ENCODE data around the gene KPNA3. TPM values are rescaled to one million over a fixed set of nuclear protein-coding genes. Genes with fewer than 3 reads are reported as not detected.
"Not testable (repeated sequence)": the region's sequence is repeated elsewhere in the genome, so short reads cannot be mapped to it uniquely, and the experiment has no call there.

Gene KPNA3
- total RNA-seq, 1 donor from 2014 or later = 60.0 TPM

GRCh38 chr13:49828453-49828852, 36.0 kb upstream of the KPNA3 start:
- no peaks in the 10 kb centered on the region for H3K4me1 ChIP-seq
- H3K27ac ChIP-seq (replicated peaks) = no peak overlapping the region
- intact Hi-C loops (cut with micrococcal nuclease) = no loop called here
- H3K9me3 ChIP-seq (replicated peaks) = peaks cover 12% of the 10 kb centered on the region
- no peak overlapping the region for H3K4me3 ChIP-seq
- no peak for DNase-seq
- no peaks in the 10 kb centered on the region for H3K27me3 ChIP-seq (ENCODE audit: low read depth)
- TF ChIP-seq CTCF (IDR thresholded peaks at IDR 0.05; ENCODE audit: borderline replicate concordance) = no peak
- H3K36me3 ChIP-seq = no peaks in the 10 kb centered on the region

GRCh38 chr13:49827891-49828290, 35.4 kb upstream of the KPNA3 start:
- no peak overlapping the region for H3K27ac ChIP-seq (replicated peaks)
- no peaks in the 10 kb centered on the region for H3K27me3 ChIP-seq (ENCODE audit: low read depth)
- no peak for DNase-seq
- intact Hi-C loops (cut with micrococcal nuclease) = no loop called here
- H3K9me3 ChIP-seq (replicated peaks) = peaks cover 12% of the 10 kb centered on the region
- no peaks in the 10 kb centered on the region for H3K4me1 ChIP-seq
- no peak for TF ChIP-seq CTCF (IDR thresholded peaks at IDR 0.05; ENCODE audit: borderline replicate concordance)
- H3K36me3 ChIP-seq = no peaks in the 10 kb centered on the region
- H3K4me3 ChIP-seq = no peak overlapping the region

GRCh38 chr13:49827336-49827735, 34.9 kb upstream of the KPNA3 start:
- intact Hi-C loops (cut with micrococcal nuclease) = no loop called here

GRCh38 chr13:49821216-49822009, 28.9 kb upstream of the KPNA3 start:
- no peak overlapping the region for H3K4me3 ChIP-seq
- H3K27ac ChIP-seq (replicated peaks) = no peak overlapping the region
- intact Hi-C loops (cut with micrococcal nuclease) = no loop called here
- H3K36me3 ChIP-seq = no peaks in the 10 kb centered on the region
- no peaks in the 10 kb centered on the region for H3K27me3 ChIP-seq (ENCODE audit: low read depth)
- DNase-seq = no peak
- no peaks in the 10 kb centered on the region for H3K9me3 ChIP-seq (replicated peaks)
- no peaks in the 10 kb centered on the region for H3K4me1 ChIP-seq
- TF ChIP-seq CTCF (IDR thresholded peaks at IDR 0.05; ENCODE audit: borderline replicate concordance) = no peak

More at GRCh38 chr13:49827336-49827735, 34.9 kb upstream of the KPNA3 start:
- no peaks in the 10 kb centered on the region for H3K4me1 ChIP-seq
- TF ChIP-seq CTCF (IDR thresholded peaks at IDR 0.05; ENCODE audit: borderline replicate concordance) = no peak
- no peaks in the 10 kb centered on the region for H3K36me3 ChIP-seq
- no peak overlapping the region for H3K27ac ChIP-seq (replicated peaks)
- H3K4me3 ChIP-seq = no peak overlapping the region
- H3K27me3 ChIP-seq (ENCODE audit: low read depth) = no peaks in the 10 kb centered on the region
- peaks cover 12% of the 10 kb centered on the region for H3K9me3 ChIP-seq (replicated peaks)
- no peak for DNase-seq

GRCh38 chr13:49820591-49821215, 28.2 kb upstream of the KPNA3 start:
- no peaks in the 10 kb centered on the region for H3K4me1 ChIP-seq
- intact Hi-C loops (cut with micrococcal nuclease) = no loop called here
- H3K4me3 ChIP-seq = no peak overlapping the region
- no peaks in the 10 kb centered on the region for H3K27me3 ChIP-seq (ENCODE audit: low read depth)
- no peak overlapping the region for H3K27ac ChIP-seq (replicated peaks)
- H3K9me3 ChIP-seq (replicated peaks) = no peaks in the 10 kb centered on the region
- DNase-seq = no peak
- H3K36me3 ChIP-seq = no peaks in the 10 kb centered on the region
- no peak for TF ChIP-seq CTCF (IDR thresholded peaks at IDR 0.05; ENCODE audit: borderline replicate concordance)

- intact Hi-C loops (cut with micrococcal nuclease); DNase-seq; H3K27me3 ChIP-seq (ENCODE audit: low read depth); H3K4me3 ChIP-seq; H3K36me3 ChIP-seq; H3K9me3 ChIP-seq (replicated peaks); H3K27ac ChIP-seq (replicated peaks): not testable (repeated sequence)
- peaks cover 26% of the 10 kb centered on the region for H3K4me1 ChIP-seq
These were observed 23.6 kb upstream of the KPNA3 start for GRCh38 chr13:49816047-49816446.

Data from left ventricle myocardium inferior (tissue), 1 donor.